GM21390 (cell line): ENCODE measurements around the gene SRGAP1.
"Not testable (repeated sequence)": the region's sequence is repeated elsewhere in the genome, so short reads cannot be mapped to it uniquely, and the experiment has no call there.

Source experiments
- ATAC-seq: cut with Tn5 transposase; IDR thresholded peaks from one replicate; pipeline ENCODE4 v1.9.1; 2021; ENCODE audit not compliant: unreplicated experiment

The SRGAP1 gene

GRCh38 chr12:64154677-64155076 is 310.2 kb downstream of the SRGAP1 start:
- no peak for ATAC-seq

- ATAC-seq: no peak
Observed at GRCh38 chr12:64157110-64157509, 312.6 kb downstream of the SRGAP1 start.

- no peak for ATAC-seq
Observed at GRCh38 chr12:64160021-64160710, 315.7 kb downstream of the SRGAP1 start.

GRCh38 chr12:64160711-64161060 is 316.2 kb downstream of the SRGAP1 start:
- ATAC-seq: no peak

- ATAC-seq: not testable (repeated sequence)
Observed at GRCh38 chr12:64166606-64167005, 322.1 kb downstream of the SRGAP1 start.

- ATAC-seq: not testable (repeated sequence)
Observed at GRCh38 chr12:64167041-64167440, 322.5 kb downstream of the SRGAP1 start.

GRCh38 chr12:64170024-64170423 is 325.5 kb downstream of the SRGAP1 start:
- no peak for ATAC-seq

- ATAC-seq: no peak
Observed at GRCh38 chr12:64170730-64171129, 326.2 kb downstream of the SRGAP1 start.

- ATAC-seq: no peak
Observed at GRCh38 chr12:64171715-64172114, 327.2 kb downstream of the SRGAP1 start.

- ATAC-seq: no peak
Observed at GRCh38 chr12:64172143-64172970, 327.9 kb downstream of the SRGAP1 start.

- ATAC-seq: no peak
Observed at GRCh38 chr12:64173456-64173855, 329.0 kb downstream of the SRGAP1 start.

GRCh38 chr12:64175254-64175945 is 330.9 kb downstream of the SRGAP1 start:
- no peak for ATAC-seq

- ATAC-seq: no peak
Observed at GRCh38 chr12:64177001-64177400, 332.5 kb downstream of the SRGAP1 start.

- ATAC-seq: no peak
Observed at GRCh38 chr12:64178122-64178521, 333.6 kb downstream of the SRGAP1 start.

GRCh38 chr12:64180951-64181350 is 336.5 kb downstream of the SRGAP1 start:
- no peak for ATAC-seq

GRCh38 chr12:64181430-64182291 is 337.2 kb downstream of the SRGAP1 start:
- ATAC-seq: no peak

GRCh38 chr12:64184216-64184615 is 339.7 kb downstream of the SRGAP1 start:
- ATAC-seq: no peak

GRCh38 chr12:64186789-64187188 is 342.3 kb downstream of the SRGAP1 start:
- peak; percentile 90 for ATAC-seq

GRCh38 chr12:64187370-64187769 is 342.9 kb downstream of the SRGAP1 start:
- no peak for ATAC-seq

GRCh38 chr12:64187794-64188193 is 343.3 kb downstream of the SRGAP1 start:
- ATAC-seq: no peak

- no peak for ATAC-seq
Observed at GRCh38 chr12:64189530-64189929, 345.0 kb downstream of the SRGAP1 start.
